NCI-H1694 (cell line): ENCODE measurements around the gene RNF123.
"Not testable (repeated sequence)": the region's sequence is repeated elsewhere in the genome, so short reads cannot be mapped to it uniquely, and the experiment has no call there.

Experiments
- DNase-seq: peaks from one replicate; lab custom pipeline; 2025; lab: John Stamatoyannopoulos, UW

The RNF123 gene

DNA sequence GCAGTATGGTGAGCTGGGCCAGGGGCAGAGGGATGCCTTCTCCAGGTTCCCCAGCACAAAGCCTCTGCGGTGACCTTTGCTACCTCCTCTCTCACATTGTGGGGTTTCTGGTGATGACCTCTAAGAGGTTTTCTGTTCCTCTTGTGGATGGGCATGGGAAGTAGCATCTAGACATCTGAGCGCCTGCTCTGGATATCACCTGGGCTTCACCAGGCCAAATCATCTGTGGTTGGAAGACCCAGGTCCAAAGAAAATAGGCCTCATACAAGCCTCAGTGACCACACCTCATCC, 8.2 kb upstream of the RNF123 start:
- no peak for DNase-seq

- DNase-seq: no peak
Observed at GRCh38 chr3:49681543-49681942, 7.8 kb upstream of the RNF123 start.

GRCh38 chr3:49683162-49683561, 6.2 kb upstream of the RNF123 start:
- DNase-seq: no peak

GRCh38 chr3:49684453-49684852, 4.9 kb upstream of the RNF123 start:
- not testable (repeated sequence) for DNase-seq

DNA sequence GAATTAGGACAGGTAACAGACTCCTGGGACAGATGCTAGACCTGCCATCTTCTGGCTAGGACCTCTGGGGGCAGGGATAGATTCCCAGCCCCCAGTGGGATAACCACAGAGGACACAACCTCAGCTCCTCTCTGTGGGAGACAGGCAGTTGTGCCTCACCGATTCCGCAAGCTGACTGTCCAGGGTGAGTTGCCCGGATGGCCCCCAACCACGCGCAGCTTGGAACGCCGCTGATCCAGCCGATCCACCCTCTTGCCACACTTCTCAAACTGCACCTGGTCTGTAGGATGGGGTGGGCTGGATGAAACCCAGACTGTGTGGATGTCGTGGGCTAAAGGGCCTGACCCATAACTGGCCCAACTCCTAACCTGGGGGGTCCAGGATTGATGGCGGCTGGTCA, 4.3 kb upstream of the RNF123 start:
- DNase-seq: not testable (repeated sequence)

- DNase-seq: not testable (repeated sequence)
Observed at GRCh38 chr3:49685846-49686245, 3.5 kb upstream of the RNF123 start.

- not testable (repeated sequence) for DNase-seq
Observed at GRCh38 chr3:49686346-49686745, 3.0 kb upstream of the RNF123 start.

- DNase-seq: not testable (repeated sequence)
Observed at GRCh38 chr3:49686769-49687423, 2.5 kb upstream of the RNF123 start.

GRCh38 chr3:49687424-49687795, 1.9 kb upstream of the RNF123 start:
- DNase-seq: not testable (repeated sequence)

GRCh38 chr3:49688338-49689045, 865 bp upstream of the RNF123 start:
- DNase-seq: not testable (repeated sequence)

GRCh38 chr3:49689908-49690624, 709 bp downstream of the RNF123 start:
- not testable (repeated sequence) for DNase-seq

- DNase-seq: not testable (repeated sequence)
Observed at GRCh38 chr3:49690856-49691255, 1.5 kb downstream of the RNF123 start.

GRCh38 chr3:49691481-49691880, 2.1 kb downstream of the RNF123 start:
- DNase-seq: not testable (repeated sequence)

DNA sequence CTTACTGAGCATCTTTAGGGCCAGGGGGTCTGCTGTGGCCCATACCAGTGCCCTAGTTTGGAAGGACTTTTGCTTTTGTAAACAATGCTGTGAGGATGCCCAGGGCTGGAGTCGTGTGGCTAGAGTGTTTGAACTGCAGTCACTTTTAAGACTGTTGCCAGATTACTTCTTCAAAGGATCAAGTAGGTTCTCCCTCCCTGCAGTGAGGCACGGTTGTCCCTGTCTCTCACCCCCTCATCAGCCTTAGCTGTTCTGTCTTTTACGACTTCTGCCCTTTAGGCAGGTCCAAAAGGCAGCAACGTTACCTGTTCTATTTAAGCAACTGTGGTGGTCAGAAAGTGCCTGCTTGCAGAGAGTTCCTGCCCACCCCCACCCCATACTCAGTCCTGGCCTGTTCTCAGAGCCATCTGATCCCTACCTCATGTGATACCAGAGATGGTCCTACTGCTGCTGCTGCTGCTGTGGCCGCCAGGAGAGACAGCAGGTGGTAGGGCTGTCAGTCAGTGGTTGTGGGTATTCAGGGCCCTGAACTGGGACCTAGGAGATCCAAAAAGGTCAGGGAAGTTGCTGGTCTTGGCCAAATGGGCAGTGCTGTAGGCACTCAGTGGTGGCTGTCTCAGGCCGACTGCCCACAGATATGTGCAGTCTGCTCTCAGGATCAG, 5.2 kb downstream of the RNF123 start:
- DNase-seq: not testable (repeated sequence)

DNA sequence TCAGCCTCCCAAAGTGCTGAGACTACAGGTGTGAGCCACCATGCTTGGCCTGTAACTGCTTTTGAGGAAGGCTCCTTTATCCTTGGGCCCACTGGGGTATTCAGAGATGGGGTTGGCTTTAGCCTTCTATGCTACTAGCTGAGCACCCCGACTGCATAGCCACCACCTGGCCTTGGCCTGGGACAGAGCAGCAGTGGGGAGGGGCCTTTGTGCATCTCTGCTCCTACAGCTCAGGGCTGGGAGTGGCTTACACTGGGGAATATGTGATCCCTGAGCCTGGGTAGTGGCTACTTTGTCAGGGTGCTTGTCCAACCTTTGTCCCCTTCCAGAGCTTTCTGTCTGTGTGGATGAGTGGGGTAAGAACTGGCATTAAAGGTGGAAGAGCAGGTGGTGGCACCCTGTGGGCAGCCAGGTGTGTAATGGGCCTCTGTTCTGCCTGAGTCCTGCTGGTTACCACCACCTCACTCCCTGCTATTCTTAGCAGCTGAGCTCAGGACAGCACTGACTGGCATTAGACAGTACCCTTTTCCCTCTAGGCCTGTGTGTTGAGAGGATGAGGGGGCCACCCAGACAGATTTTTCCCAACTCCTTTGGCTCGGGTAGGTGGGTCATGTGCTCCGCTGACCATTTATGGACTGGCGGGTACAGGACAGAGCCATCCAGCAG, 6.1 kb downstream of the RNF123 start:
- not testable (repeated sequence) for DNase-seq

- no peak for DNase-seq
Observed at GRCh38 chr3:49699281-49699979, 10.1 kb downstream of the RNF123 start.

DNA sequence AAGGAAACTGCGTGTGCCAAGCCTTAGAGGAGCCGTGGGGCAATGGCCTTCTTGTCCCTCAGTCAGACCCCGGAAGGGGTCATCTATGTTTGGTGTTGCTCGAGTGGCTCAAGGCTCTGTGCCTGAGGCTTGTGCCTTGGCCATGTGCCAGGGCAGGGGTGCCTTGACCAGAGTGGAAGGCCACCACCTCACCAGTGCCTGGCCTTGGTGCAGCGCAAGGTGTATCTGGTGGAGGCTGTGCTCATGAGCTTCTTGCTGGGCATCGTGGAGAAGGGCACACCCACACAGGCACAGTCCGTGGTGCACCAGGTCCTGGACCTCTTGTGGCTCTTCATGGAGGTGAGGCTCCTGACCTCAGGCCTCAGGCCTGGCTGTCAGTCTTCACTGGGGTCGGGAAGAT, 10.7 kb downstream of the RNF123 start:
- no peak for DNase-seq

GRCh38 chr3:49700453-49701128, 11.2 kb downstream of the RNF123 start:
- no peak for DNase-seq

DNA sequence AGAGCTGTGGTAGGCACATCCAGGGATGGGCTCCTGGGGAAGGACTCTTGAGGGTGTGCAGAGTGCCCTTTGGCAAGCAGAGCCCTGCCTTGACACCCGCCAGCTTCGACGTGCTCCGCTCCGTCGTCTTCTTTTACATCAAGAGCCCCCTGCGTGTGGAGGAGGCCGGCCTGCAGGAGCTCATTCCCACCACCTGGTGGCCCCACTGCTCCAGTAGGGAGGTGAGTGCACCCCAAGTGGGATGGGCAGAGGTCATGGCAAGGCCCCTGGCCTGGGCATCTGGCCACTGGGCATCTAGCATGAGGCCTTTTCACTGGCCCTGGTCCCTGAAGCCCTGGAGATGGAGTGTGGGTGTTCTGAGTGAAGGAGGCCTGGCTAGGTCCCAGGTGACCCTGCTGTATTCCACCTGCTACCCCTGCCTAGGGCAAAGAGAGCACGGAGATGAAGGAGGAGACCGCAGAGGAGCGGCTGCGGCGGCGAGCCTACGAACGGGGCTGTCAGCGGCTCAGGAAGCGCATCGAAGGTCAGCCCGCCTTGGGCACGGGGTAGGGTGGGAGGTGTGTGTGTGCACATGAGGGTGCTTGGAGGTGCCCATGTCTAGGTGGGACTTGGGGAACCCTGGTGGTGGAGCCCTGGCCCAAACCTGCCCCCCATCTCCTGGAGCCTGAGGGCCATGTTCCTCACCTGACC, 12.2 kb downstream of the RNF123 start:
- no peak for DNase-seq

DNA sequence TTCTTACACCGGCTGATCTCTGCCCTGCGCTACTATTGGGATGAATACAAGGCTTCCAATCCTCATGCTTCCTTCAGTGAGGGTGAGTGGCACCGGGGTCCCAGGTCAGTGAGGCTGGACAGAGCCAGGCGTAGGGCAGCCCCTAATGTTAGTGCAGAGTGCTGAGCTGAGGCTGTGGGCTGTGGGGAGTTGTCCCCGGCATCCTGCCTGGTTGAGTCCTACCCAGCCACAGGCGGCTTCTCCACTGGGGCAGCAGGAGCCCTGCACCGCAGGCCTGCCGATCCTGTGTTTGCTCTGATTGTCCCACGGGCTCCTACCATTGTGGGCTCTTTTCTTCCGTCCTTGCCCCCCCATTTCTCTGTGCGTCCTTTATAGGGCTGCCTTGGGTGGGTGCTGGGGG, 13.3 kb downstream of the RNF123 start:
- no peak for DNase-seq
